Measurements from ENCODE around the gene MTG2.

Gene MTG2

GRCh38 chr20:62245911-62246280 lies 63.1 kb downstream of the MTG2 start:
- no peak overlapping the region for H3K4me3 ChIP-seq (ENCODE audit: control insufficient read depth, low read depth, low read length)
- no peak for TF ChIP-seq CTCF (conservative IDR thresholded peaks at IDR 0.05; ENCODE audit: control insufficient read depth, insufficient read depth, low read depth, low read length)
- no peak for DNase-seq (ENCODE audit: low read depth)

DNA sequence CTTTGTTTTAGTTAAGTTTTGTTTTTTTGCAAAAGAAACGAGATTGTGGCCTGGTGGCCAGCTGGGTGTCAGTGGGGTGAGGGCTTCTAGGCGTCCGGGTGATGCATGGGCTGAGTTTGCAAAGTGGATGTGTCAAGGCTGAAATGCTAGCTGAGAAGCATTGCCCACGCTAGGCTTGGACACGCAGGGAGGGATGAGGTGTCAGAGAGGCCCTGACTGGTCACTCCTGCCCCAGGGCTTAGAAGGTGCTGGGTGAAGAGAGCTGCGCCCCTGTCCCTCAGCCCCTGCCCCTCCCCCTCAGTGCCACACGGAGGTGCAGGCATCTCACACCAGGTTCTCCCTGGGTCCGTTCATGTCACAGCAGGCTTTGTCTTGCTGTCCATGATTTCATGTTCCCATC lies 63.6 kb downstream of the MTG2 start:
- H3K4me3 ChIP-seq (ENCODE audit: control insufficient read depth, low read depth, low read length): no peak overlapping the region
- no peak for DNase-seq (ENCODE audit: low read depth)
- no peak for TF ChIP-seq CTCF (conservative IDR thresholded peaks at IDR 0.05; ENCODE audit: control insufficient read depth, insufficient read depth, low read depth, low read length)

DNA sequence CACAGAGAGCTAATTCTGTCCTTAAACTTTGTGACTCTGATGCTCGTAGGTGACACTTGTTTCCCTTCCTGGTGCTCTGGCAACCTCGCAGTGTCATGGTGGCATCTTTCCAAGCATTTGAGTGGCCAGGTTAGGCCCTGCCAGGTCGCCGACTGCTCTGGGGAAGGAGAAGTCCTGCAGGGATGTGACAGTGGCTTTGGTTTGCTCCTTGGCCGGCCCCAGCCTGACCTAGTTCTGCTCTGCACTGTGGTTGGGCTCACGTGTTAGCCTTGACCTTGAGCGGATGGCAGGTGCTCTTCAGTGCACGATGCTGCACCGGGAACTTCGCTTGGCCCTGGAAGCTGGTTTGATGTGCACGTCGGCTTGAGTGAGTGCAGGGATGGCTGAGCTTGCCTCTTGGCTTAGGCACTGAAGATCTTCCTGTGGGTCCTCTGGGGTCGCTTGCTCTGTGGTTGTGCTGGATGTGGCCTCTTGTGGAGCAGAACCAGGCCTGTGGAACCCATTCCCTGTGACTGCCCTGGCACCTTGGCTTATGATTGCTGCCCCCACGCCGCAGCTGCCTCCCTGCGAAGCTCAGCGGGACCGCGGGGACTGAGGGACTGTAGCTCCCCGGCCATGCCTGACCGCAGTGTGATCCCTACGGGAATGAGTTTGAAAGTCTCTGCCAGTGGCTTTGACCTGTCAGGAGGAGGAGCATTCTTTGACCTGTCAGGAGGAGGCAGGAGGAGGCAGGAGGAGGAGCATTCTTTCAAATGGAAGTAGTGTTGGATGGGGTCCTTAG lies 64.2 kb downstream of the MTG2 start:
- DNase-seq (ENCODE audit: low read depth): no peak
- TF ChIP-seq CTCF (conservative IDR thresholded peaks at IDR 0.05; ENCODE audit: control insufficient read depth, insufficient read depth, low read depth, low read length): no peak
- no peak overlapping the region for H3K4me3 ChIP-seq (ENCODE audit: control insufficient read depth, low read depth, low read length)

DNA sequence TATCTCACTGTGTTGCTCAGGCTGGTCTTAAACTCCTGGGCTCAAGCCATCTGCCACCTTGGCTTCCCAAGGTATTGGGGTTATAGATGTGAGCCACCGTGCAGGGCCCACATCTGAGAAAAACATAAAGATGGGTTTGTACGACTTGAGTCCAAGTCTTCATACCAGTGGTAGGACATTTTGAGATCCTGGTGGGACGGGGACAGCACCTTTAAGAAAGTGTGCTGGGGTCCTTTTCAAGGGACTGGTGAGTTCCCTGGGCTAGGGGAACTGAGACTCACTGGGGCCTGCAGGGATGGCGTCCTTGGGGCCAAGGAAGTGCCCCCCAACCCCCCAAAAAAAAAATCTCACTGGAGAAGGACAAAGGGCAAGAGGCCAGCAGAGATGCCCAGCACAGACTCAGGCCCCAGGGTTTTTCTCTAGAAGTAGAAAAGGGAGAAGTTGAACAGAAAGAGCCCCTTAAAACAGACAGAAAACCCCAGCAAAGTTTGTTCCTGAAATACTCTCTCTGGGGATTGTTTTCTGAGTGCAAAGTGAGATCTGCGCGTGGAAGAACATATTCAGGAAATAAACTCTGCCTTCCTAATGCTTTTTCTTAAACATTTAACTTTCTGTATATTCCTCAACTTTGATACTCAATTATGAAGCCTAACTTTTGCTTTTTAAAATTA lies 66.2 kb downstream of the MTG2 start:
- H3K4me3 ChIP-seq (ENCODE audit: control insufficient read depth, low read depth, low read length): no peak overlapping the region
- TF ChIP-seq CTCF (conservative IDR thresholded peaks at IDR 0.05; ENCODE audit: control insufficient read depth, insufficient read depth, low read depth, low read length): no peak
- DNase-seq (ENCODE audit: low read depth): no peak

DNA sequence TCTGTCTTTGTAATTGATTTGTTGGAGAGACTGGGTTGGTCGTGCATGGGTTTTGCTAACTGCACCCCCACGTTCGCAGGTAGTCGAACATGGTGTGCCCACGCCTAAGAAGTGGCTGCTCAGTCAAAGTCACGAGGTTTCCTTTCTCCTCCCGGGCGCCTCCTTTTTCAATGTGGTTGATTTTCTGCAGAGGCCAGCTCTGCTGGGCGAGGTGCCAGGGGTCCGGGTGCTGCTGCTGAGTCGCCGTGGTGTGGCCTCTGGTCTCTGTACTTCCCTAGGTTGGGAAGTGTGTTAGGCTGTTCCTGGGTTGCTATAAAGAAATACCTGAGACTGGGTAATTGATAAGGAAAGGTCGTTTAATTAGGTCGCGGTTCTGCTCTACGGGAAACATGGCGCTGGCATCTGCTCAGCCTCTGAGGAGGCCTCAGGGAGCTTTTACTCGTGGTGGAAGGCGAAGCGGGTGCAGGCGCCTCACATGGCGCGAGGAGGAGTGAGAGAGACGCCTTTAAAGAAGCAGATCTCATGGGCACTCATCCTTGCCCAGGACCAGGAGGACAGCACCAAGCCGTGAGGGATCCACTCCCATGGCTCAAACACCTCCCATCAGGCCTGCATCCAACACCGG lies 69.6 kb downstream of the MTG2 start:
- no peak overlapping the region for H3K4me3 ChIP-seq (ENCODE audit: control insufficient read depth, low read depth, low read length)
- DNase-seq (ENCODE audit: low read depth): peak; percentile 48
- no peak for TF ChIP-seq CTCF (conservative IDR thresholded peaks at IDR 0.05; ENCODE audit: control insufficient read depth, insufficient read depth, low read depth, low read length)

Measured in fibroblast of mammary gland (primary cell).